Ishikawa (cell line): ENCODE measurements around the gene FAM20C.

Experiments
- EGR1 ChIP-seq: IDR thresholded peaks from 2 replicates; pipeline ENCODE4 v1.6.1; 2012
- RAD21 ChIP-seq: IDR thresholded peaks from 2 replicates; pipeline ENCODE4 v1.6.1; 2012; ENCODE audit warnings: low read depth
- TAF1 ChIP-seq: IDR thresholded peaks from 2 replicates; pipeline ENCODE4 v1.6.1; 2012; ENCODE audit warnings: low read depth, mild to moderate bottlenecking
- TEAD4 ChIP-seq: IDR thresholded peaks from 2 replicates; pipeline ENCODE4 v1.6.1; 2012
- YY1 ChIP-seq: IDR thresholded peaks from 2 replicates; pipeline ENCODE4 v1.6.1; 2012; ENCODE audit warnings: low read depth
- TF ChIP-seq, protein P1 (sequence below): IDR thresholded peaks from 2 replicates; pipeline ENCODE4 v1.6.1; 2012; ENCODE audit warnings: low read depth, mild to moderate bottlenecking

DNA sequence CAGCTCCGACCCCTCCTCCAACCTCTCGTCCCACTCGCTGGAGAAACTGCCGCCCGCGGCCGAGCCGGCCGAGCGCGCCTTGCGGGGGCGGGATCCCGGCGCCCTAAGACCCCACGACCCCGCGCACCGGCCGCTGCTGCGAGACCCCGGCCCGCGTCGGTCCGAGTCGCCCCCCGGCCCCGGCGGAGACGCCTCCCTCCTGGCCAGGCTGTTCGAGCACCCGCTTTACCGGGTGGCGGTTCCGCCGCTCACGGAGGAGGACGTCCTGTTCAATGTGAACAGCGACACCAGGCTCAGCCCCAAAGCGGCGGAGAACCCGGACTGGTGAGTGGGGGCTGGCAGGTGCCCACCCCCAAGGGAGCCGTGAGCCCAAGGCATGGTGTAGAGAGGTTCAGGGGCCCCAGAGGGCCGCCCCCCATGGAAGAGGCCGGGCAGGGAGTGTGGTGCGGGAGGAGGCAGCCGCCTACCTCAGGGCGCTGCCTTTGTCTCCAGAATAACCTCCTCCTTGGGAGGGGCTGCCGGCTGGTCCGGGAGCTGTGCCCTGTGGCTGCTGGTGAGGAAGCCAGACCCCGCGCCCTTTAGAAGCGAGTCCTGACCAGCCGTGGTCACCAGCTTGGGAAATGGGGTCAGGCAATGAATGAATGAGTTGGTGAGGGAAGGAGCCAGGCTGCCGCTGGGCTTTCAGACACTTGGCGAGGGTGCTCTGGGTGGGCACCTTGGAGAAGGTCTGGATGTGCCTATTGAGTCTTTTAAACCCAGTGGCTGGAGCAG lies 1.3 kb downstream of the FAM20C start:
- TF ChIP-seq YY1 (no peak), RAD21 (no peak), TAF1 (0 out of 2 replicates have a peak, but pooled peaks have one; percentile 11), EGR1 (peak; percentile 18; the same call in 1 of the 2 replicates), TEAD4 (no peak)
- TF ChIP-seq, protein P1, sequence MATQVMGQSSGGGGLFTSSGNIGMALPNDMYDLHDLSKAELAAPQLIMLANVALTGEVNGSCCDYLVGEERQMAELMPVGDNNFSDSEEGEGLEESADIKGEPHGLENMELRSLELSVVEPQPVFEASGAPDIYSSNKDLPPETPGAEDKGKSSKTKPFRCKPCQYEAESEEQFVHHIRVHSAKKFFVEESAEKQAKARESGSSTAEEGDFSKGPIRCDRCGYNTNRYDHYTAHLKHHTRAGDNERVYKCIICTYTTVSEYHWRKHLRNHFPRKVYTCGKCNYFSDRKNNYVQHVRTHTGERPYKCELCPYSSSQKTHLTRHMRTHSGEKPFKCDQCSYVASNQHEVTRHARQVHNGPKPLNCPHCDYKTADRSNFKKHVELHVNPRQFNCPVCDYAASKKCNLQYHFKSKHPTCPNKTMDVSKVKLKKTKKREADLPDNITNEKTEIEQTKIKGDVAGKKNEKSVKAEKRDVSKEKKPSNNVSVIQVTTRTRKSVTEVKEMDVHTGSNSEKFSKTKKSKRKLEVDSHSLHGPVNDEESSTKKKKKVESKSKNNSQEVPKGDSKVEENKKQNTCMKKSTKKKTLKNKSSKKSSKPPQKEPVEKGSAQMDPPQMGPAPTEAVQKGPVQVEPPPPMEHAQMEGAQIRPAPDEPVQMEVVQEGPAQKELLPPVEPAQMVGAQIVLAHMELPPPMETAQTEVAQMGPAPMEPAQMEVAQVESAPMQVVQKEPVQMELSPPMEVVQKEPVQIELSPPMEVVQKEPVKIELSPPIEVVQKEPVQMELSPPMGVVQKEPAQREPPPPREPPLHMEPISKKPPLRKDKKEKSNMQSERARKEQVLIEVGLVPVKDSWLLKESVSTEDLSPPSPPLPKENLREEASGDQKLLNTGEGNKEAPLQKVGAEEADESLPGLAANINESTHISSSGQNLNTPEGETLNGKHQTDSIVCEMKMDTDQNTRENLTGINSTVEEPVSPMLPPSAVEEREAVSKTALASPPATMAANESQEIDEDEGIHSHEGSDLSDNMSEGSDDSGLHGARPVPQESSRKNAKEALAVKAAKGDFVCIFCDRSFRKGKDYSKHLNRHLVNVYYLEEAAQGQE = no peak
